ENCODE measurements around the gene RHBDL2.

- TF ChIP-seq ATF3 (IDR thresholded peaks at IDR 0.05) = no peak
- TF ChIP-seq CTCF (IDR thresholded peaks at IDR 0.05; ENCODE audit: low read depth, low read length, missing input control) = no peak
- TF ChIP-seq TAF1 (conservative IDR thresholded peaks at IDR 0.05) = no peak
- no peak for TF ChIP-seq JUND (IDR thresholded peaks at IDR 0.05)
- TF ChIP-seq RAD21 (IDR thresholded peaks at IDR 0.05) = no peak
- TF ChIP-seq GABPA (IDR thresholded peaks at IDR 0.05 in 1 of 2, conservative IDR thresholded peaks at IDR 0.05 in 1 of 2) = no peak
- no peak for TF ChIP-seq ZBTB33 (IDR thresholded peaks at IDR 0.05)
- TF ChIP-seq FOXA1 (IDR thresholded peaks at IDR 0.05) = no peak
- no peak for TF ChIP-seq NR2F2 (IDR thresholded peaks at IDR 0.05)
- no peak for TF ChIP-seq YY1 (IDR thresholded peaks at IDR 0.05)
- no peak for TF ChIP-seq HNF4A (conservative IDR thresholded peaks at IDR 0.05)
- no peak for TF ChIP-seq REST (IDR thresholded peaks at IDR 0.05)
- TF ChIP-seq MAX (IDR thresholded peaks at IDR 0.05) = no peak
- TF ChIP-seq EGR1 (IDR thresholded peaks at IDR 0.05; ENCODE audit: low read depth in 2 of 2) = no peak
These were observed 48.7 kb upstream of the RHBDL2 start for GRCh38 chr1:38990386-38990737.
